ENCODE measurements around the gene HPDL.

Gene HPDL

DNA sequence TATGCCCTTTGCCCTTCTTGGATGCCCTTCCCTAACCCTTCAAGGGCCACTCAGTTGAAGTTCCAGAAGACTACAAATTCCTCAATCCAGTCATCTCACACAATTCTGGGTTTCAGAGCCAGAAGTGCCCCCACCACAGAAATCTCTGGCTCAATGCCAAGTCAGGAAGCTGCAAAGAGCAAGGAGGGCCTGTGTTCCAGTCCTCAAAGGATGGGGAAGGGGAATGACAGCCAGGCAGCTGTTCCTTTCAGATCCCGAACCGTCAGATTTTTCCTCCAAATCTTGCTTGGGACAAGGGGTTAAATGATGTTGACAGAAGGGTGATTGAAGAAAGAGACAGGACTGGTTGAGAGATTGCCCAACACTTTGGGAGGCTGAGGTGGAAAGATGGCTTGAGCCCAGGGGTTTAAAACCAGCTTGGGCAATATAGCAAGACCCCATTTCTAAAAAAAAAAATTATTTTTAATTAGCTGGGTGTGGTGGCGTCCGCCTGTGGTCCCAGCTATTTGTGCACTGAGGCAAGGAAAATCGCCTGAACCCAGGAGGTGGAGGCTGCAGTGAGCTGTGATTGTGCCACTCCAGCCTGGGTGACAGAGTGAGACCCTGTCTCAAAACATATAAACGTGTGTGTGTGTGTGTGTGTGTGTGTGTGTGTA, 716 bp upstream of the HPDL start:
- no peak for DNase-seq

DNA sequence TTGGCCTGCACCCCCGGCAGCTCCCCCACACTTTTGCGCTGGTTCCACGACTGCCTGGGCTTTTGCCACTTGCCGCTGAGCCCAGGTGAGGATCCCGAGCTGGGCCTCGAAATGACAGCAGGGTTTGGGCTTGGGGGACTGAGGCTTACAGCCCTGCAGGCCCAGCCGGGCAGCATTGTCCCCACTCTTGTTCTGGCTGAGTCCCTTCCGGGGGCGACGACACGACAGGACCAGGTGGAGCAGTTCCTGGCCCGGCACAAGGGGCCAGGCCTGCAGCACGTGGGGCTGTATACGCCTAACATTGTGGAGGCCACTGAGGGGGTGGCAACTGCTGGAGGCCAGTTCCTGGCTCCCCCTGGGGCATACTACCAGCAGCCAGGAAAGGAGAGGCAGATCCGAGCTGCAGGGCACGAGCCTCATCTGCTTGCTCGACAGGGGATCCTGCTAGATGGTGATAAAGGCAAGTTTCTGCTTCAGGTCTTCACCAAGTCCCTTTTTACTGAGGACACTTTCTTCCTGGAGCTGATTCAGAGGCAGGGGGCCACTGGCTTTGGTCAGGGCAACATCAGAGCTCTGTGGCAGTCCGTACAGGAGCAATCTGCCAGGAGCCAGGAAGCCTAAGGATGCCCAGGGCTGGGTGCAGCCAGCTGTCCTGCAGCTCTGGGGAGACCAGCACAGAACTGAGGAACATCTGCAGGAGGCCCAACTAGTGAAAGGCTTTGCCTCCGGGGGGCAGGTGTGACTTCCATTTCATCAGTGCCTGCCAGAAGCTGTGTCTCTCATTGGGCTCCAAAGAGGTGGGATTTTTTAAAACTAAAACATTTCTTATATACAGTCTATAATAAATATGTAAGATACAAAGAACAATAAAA, 1.2 kb downstream of the HPDL start:
- no peak for DNase-seq

DNA sequence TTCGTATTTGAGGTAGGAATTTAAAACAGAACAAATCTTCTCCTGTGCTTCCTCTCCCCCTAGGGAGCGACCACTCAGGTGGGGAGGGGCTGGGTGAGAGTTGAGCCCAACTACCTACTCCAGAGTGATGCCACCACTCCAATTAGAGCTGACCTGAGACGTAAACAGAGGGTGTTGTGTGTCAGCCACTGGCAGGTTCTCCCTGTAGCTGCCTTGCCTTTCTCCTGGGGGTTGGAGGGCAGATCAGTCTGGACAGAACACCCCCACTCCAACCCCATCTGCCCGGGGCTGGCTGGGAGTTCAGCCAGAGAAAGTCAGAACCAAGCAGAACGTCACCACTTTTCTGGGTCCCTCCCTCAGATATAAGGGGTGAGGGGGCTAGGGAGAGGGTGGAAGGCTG, 2.0 kb downstream of the HPDL start:
- DNase-seq: no peak

DNA sequence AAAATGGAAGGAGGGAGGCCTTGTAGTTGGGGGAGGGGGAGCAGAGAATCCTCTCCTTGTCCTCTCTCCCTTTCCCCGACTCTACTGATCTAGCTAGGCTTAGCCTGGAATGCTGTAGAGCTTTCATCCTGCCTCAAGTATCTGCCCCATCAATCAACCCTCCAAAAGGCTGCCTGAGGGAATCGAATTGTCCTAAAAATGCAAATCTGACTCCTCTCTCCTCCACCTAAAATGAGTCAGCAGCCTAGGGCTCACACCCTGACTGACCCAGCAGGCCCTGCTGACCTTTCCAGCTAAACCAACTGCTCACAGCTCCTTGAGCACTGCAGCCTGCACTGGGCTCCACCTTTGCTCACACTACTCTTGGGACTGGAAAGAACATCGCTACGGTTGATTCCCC, 2.8 kb downstream of the HPDL start:
- DNase-seq: no peak

DNA sequence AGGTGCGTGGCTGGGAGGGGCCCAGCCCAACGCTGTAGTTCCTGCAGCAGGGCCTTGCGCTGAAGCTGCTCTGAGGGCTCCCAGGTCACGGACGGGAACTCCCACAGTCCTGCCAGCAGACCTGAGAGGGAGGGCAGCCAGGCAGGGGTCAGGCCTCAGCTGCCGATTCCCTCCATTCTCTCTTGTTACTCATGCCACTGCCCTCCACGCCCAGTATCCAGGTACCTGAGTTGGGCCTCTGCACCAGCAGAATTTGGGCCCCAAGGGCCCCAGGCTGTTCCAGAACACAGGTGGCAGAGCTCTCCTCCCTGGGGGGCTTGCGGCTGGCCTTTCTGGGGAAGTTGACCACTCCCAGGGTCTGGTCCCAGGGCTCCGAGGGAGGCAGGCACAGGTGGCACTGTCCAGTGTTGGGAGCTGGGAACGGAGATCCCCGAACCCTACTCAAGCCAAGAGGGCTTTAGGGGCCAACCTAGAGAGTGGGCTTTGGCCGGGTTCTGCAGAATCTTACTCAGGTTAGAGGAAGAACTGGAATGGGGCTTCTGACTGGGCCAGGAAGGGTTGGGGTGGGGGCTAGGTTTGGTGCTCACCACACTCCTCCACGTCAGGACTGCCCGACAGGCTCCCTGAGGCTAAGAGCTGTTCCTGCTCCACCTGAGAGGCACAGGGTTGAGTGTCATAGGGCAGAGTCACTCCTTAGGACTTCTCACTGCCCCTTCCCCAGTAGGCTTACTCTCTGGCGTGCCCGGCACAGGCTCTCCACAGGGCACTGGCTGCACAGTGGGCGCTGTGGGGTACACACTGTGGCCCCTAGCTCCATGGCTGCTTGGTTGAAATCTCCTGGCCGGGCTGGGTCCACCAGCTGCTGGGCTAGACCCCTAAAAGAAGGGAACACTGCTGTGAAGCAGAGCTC, 5.0 kb downstream of the HPDL start:
- DNase-seq: no peak

DNA sequence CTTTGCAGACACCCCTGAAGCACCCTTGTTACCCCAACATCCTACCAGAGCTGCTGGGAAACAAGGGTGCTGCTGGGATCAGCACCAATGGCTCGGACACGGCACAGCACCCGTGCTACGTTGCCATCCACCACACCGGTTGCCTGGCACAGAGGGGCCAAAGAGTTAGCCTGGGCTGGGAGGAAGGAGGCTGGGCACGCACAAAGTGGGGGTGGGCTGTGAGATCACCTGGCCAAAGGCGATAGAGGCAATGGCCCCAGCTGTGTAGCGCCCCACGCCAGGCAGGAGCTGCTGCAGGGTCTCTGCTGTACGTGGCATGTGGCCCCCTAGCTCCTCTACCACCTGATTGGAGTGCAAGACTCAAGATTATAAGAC, 5.6 kb downstream of the HPDL start:
- no peak for DNase-seq

DNA sequence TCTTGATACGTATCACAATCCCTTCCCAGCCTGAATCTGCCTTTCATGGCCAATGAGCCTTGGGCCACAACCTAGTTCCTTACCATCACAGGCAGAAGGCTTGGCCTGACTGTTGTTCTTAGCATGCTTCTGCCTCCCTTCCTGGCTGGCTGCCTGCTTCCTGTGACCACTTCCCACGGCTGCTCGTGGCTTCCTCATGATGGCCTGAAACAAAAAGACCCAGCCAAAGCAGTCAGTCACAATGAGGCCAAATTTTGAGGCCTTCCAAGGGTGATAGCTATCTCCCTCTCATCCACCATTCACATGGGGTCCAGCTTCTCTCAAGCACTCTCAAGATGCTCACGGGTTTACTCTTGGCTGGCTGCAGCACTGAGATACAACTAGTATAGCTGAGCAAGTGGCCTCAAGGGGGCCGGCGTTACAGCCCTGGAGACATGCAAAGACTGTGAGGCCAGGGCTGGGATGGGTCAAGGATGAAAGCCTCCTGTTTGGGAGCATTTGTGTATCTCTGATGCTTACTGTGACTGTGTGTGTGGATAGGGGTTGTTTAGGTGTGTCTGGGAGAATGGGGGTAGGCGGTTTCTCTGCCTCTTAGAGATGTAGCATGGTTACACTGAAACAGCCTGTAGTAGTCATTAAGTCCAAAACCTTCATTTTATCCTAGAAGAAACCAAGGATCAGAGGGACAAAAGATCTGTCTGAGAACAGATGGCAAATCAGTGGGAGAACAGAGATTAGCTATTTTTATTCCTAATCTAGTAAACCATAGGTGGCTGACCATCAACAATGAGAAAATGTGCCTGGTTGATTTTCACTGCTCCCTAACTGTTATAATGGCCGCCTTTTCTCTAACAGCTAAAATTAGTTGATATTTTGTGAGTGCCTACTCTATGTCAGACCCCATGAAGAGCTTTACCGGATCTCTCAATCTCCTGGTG, 7.9 kb downstream of the HPDL start:
- no peak for DNase-seq

DNA sequence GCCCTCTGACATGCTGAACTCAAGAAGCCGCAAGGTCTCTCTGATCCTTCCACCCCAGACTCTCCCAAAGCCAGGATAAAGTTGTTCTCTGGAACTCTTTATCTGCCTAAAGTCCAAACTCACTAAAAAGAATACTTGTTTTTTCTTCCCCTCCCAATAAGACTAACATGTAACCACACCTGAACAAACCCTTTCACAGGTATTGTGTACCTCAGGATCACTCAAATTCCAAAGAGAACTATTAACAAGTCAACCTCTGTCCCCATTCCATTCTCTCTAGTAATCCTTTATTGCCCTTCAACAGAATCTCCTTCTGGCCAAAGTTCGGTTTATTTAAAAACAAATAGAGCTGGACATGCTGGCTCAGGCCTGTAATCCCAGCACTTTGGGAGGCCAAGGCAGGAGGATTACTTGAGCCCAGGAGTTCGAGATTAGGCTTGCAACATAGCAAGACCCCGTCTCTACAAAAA, 9.2 kb downstream of the HPDL start:
- DNase-seq: no peak

DNA sequence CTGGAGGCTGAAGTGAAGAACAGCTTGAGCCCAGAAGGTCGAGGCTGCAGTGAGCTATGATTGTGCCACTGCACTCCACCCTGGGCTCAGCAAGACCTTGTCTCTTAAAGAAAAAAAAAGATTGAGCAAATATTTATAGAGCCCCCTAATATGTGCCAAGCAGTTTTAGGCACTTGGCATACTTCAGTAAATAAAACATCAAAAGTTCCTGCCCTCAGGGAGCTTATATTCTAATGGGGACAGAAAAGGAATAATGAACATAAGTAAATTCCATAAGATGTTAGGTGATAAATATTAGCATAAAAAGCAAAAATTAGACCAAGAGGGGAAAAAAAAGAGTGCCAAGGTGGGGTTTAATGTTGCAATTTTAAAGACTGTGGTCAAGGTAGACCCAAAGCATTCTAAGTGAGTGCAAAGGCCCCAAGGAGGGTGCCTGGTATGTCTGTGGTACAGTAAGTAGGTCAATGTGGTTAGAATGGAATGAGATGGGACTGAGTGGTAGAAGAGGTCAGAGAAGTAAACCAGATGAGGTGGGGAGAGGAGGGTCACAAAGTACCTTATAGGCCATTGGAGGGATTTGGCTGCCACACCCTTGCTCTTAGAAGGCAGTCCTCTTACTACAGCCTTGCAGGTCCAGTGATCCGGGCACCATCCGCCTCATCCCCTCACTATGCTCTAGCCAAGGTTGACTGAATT, 11.1 kb downstream of the HPDL start:
- no peak for DNase-seq

DNA sequence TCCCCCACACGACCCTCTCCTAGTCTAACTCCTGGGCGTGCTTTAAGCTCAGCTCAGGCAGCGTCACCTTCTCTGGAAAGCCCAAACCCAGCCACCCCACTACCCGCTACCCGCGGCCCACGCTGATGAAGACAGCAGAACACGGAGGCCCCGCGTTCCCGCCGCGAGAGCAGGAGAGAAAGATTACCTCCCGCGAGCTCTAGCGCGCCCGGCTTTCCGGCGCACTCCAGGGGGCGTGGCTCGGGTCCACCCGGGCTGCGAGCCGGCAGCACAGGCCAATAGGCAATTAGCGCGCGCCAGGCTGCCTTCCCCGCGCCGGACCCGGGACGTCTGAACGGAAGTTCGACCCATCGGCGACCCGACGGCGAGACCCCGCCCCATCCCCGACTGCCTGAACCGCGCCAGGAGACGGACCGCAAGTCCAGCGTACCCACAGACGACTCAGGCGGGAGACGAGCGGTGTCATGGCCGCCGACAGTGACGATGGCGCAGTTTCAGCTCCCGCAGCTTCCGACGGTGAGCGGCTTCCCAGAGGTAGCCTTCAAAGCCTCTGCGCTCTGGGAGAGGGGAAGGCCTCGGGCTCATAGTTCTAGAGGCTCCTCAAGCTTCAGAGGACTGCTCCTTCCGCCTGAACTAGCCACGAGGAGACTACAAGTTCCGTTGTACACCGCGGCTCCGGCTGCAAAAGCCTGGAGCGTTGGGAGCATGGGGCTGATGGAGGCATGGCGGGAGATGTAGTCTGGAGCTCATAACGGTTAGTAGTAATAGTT, 13.3 kb downstream of the HPDL start, which contains the start of the genes MUTYH and TOE1:
TSS of gene MUTYH (minus strand) at position 652 of the 770 bp plus-strand sequence. CDS start 5,935 bp downstream, outside the sequence.
TSS of gene TOE1 (plus strand) at position 382 of the 770 bp plus-strand sequence. CDS start at position 465, 83 bp downstream.
- DNase-seq: peak; percentile 97

DNA sequence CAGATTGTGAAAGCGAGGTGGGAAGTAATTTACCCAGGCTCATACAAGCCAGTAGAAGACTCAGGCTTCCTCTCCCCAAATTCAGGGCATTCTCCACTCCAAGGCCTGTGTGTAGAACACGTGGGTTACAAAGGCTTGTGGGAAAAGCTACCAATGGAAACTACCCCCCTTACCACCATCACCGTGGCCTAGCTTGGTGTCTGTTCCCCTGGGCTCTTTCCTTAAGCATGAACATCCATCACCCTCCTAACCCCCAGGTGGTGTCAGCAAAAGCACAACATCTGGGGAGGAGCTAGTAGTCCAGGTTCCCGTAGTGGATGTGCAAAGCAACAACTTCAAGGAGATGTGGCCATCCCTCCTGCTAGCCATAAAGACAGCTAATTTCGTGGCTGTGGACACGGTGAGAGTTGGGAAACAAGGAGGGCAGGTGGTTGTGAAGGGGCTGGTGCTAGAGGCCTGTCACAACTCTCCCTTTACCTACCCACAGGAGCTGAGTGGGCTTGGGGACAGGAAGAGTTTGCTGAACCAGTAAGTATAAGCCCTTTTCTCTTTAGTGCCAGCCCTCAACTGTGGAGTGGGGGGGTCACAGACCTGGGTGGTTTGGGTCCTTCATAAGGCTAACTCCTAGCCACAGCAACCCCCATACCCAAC, 14.2 kb downstream of the HPDL start:
- peak; percentile 66 for DNase-seq

DNA sequence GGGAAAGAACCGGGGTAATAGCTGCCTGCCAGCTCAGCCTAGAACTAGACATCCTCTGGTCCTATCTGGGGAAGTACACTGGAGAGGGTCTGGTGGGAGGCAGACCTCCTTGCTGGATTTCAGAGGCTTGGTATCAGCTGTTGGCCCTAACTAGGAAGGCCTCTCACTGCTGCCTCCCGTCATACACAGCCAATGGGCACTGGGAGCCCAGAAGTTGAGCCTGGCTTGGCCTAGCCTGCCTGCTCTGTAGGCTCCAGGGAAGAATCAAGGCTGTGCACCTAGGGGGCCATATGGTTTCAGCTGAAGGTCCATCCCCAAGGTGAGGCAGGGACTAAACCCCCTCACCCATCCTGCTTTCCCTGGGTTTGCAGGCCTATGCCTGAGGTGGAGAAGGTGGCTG, 17.8 kb downstream of the HPDL start:
- no peak for DNase-seq

DNA sequence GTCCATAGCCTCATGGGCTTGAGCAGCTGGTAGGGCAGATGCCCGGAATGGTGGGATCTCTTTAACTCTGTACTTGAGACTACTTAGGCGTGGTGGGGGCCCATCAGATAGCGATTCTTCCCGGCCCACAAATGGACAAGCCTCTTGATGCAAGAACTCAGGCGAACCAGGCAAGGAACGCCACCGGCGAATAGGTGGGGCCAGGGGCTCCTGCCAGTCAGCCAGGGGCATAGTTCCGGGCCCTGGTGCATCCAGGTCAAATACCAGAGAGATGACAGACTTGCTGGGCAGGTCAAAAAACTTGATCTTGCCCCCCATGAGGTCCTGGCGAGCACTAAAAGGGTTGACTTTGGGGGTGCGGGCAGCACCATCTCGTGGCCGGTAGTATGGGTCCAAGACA, 18.3 kb downstream of the HPDL start:
- DNase-seq: no peak

DNA sequence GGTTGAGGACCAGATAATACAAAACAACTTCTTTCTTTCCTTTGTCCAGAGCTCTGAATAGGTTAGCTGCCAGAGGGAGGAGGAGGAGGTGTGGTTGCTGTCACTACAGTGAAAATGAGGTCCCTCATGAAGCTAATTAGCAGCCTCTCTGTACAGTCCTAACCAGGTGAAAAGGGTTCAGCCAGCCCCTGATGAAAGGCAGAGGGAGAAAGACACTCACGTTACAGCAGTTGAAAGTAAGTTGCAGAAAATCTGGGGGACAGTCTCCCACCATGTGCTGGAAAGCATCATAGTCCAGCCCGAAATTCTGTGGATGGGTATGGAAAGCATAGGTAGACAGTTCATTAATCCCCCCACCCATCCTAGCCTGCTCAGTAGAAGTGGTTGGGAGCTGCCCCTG, 19.8 kb downstream of the HPDL start:
- no peak for DNase-seq

DNA sequence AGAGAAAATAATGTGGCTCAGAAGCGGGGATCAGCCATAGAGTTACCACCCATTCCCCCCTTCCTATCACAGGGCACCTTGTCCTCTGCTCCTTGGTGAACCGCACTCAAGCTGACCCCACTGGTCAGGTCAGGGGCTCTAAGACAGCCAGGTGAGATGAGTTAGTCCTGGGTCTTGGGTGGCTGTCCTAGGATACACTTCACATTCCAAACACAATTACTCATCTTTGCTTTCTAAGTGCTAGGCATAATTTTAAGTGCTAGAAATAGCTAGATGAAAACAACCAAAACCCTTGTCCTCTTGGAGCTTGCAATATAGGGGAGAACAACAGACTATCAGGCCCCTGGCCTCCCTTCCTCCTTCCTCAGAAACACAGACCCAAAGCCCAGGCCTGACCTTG, 21.3 kb downstream of the HPDL start:
- DNase-seq: no peak

DNA sequence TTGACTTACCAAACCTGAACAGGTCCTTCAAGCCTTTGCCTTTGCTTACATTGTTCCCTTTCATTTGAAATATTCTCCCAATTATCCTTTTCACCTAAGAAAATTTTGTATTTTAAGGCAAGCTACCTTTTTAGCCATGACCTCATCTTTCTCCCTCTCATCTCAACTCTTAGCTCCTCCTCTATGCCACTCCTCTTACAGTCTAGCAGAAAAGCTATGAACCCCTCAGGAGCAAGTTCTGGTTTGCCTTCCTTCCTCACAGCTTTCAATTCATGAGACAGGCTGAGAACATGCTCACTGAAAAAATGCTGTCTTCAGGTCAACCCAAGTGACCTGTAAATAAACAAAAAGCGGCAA, 21.9 kb downstream of the HPDL start:
- no peak for DNase-seq

DNA sequence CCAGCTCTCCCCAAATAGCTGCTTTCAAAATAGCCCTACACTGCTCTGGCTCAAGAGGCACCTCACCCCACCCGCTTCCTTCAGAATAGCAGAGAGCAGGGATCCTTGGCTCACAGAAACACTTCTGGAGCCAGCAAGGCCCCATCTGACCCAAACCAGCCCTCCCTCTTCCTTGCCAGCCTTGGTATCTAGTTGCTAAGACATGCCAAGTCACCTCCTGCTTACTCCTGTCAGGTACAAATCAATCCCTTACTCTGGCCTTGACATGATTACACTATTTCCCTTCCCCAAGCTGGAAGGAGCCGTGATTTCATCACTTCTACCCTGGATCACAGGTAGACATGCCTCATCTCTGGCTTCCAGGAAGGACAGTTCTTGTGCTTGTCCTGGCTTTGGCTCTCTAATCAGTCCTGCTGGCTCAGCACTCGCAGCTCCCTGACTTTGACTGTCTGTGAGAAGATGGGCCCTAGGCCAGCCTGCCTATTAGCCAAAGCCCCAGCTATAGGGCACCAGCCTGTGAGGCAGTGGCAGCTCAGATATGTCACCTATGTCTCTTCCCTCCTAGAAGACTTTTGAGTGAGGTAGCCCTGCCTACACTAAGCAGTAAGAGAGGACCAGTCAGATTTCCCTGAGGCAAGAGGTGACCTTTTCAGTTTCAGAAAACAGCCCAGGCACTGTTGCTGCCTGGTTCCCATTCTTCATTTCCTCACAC, 22.4 kb downstream of the HPDL start:
- no peak for DNase-seq

DNA sequence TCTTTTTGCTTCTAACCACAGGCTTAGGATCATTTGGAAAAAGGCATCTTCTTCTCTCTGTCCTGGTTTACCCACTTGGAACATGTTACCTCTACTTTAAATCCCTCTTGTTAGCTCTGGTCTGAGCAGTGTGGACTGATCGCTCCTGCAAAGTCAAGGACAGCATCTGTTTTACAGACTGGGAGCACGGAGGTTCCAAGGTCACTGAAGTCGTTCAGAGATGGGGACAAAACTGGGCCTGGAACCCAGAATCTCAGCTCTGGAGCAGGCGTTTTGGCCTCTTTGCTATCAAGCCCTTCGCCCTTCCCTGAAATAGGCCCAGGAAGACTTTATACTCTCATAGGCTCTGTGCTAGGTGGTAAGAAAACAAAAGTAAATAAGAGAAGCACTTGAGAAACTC, 24.8 kb downstream of the HPDL start:
- no peak for DNase-seq

DNA sequence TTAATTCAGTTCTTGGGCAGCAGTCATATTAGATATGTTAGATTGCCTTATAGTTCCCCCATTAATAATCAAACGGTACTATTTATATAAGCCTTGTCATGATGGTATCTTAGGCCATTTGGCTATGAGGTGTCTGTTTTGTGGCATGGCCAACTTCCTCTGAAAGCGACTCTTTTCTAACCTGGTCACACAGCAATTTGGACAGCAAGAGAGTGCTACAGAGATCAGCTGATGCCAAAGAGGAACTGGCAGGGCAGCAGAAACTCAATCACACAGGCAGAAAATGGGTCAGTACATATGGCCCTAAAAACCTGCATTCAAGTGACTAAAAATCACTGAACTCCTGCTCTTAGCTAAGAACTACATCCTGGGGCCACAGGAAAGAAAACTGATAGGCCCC, 27.0 kb downstream of the HPDL start:
- DNase-seq: no peak

Data from activated CD8-positive, alpha-beta memory T cell treated with anti-CD3 and anti-CD28 coated beads, Interleukin-2, amount 50 U/mL, for 48 hours (primary cell).